HEK293 (cell line): ENCODE results near the gene INO80E.

Source experiments
- BCL11B ChIP-seq: fragments of 450-650 bp; formaldehyde crosslinking; IDR thresholded peaks from 2 replicates; pipeline ENCODE4 v1.5.1; 2016; ENCODE audit warnings: low read depth, missing biosample characterization, missing genetic modification characterization
- GLIS1 ChIP-seq: fragments of 450-650 bp; formaldehyde crosslinking; IDR thresholded peaks from 2 replicates; pipeline ENCODE4 v1.5.1; 2016; ENCODE audit warnings: missing biosample characterization, missing genetic modification characterization
- HIC1 ChIP-seq: fragments of 450-650 bp; formaldehyde crosslinking; IDR thresholded peaks from 2 replicates; pipeline ENCODE4 v1.5.1; 2016; ENCODE audit warnings: missing biosample characterization, missing genetic modification characterization
- KLF1 ChIP-seq: fragments of 450-650 bp; formaldehyde crosslinking; IDR thresholded peaks from 2 replicates; pipeline ENCODE4 v1.5.1; 2016; ENCODE audit warnings: missing biosample characterization, missing genetic modification characterization
- KLF10 ChIP-seq: fragments of 450-650 bp; IDR thresholded peaks from 2 replicates; pipeline ENCODE4 v1.5.1; 2018; ENCODE audit warnings: missing biosample characterization, mild to moderate bottlenecking, missing genetic modification characterization
- MEIS1 ChIP-seq: sonication (generic); formaldehyde crosslinking; IDR thresholded peaks from 2 replicates; pipeline ENCODE4 v1.8.1; 2022; ENCODE audit warnings: missing genetic modification reagents, mild to moderate bottlenecking, borderline replicate concordance
- WT1 ChIP-seq: fragments of 450-650 bp; formaldehyde crosslinking; IDR thresholded peaks from 2 replicates; pipeline ENCODE4 v1.5.1; 2016; ENCODE audit warnings: missing biosample characterization, missing genetic modification characterization
- YY1 ChIP-seq: fragments of 450-650 bp; formaldehyde crosslinking; IDR thresholded peaks from 2 replicates; pipeline ENCODE4 v1.5.1; 2018; ENCODE audit warnings: missing biosample characterization, missing genetic modification characterization
- ZBTB1 ChIP-seq: fragments of 450-650 bp; formaldehyde crosslinking; IDR thresholded peaks from 2 replicates; pipeline ENCODE4 v1.5.1; 2016; ENCODE audit warnings: missing biosample characterization, missing genetic modification characterization
- ZFP37 ChIP-seq: fragments of 450-650 bp; formaldehyde crosslinking; IDR thresholded peaks from 2 replicates; pipeline ENCODE4 v1.5.1; 2016; ENCODE audit warnings: missing biosample characterization, missing genetic modification characterization
- ZFP41 ChIP-seq: fragments of 450-650 bp; formaldehyde crosslinking; IDR thresholded peaks from 2 replicates; pipeline ENCODE4 v1.5.1; 2016; ENCODE audit warnings: missing biosample characterization, missing genetic modification characterization, borderline replicate concordance
- ZIC2 ChIP-seq: fragments of 450-650 bp; formaldehyde crosslinking; IDR thresholded peaks from 2 replicates; pipeline ENCODE4 v1.5.1; 2016; ENCODE audit warnings: missing biosample characterization, missing genetic modification characterization
- ZNF146 ChIP-seq: fragments of 450-650 bp; formaldehyde crosslinking; IDR thresholded peaks from 2 replicates; pipeline ENCODE4 v1.5.1; 2016; ENCODE audit warnings: missing biosample characterization, missing genetic modification characterization
- ZNF155 ChIP-seq: fragments of 450-650 bp; formaldehyde crosslinking; IDR thresholded peaks from 2 replicates; pipeline ENCODE4 v1.5.1; 2016; ENCODE audit warnings: missing biosample characterization, missing genetic modification characterization
- ZNF169 ChIP-seq: fragments of 450-650 bp; formaldehyde crosslinking; IDR thresholded peaks from 2 replicates; pipeline ENCODE4 v1.5.1; 2016; ENCODE audit warnings: missing biosample characterization, missing genetic modification characterization
- ZNF174 ChIP-seq: fragments of 450-650 bp; formaldehyde crosslinking; IDR thresholded peaks from 2 replicates; pipeline ENCODE4 v1.5.0; 2017; ENCODE audit warnings: missing biosample characterization, mild to moderate bottlenecking, missing genetic modification characterization
- ZNF18 ChIP-seq: fragments of 450-650 bp; formaldehyde crosslinking; IDR thresholded peaks from 2 replicates; pipeline ENCODE4 v1.5.1; 2016; ENCODE audit warnings: missing biosample characterization, missing genetic modification characterization
- ZNF211 ChIP-seq: fragments of 450-650 bp; formaldehyde crosslinking; IDR thresholded peaks from 2 replicates; pipeline ENCODE4 v1.5.1; 2016; ENCODE audit warnings: low read depth, missing biosample characterization, missing genetic modification characterization
- ZNF280C ChIP-seq: fragments of 450-650 bp; formaldehyde crosslinking; IDR thresholded peaks from 2 replicates; pipeline ENCODE4 v1.5.1; 2016; ENCODE audit warnings: missing biosample characterization, missing genetic modification characterization
- ZNF292 ChIP-seq: fragments of 450-650 bp; formaldehyde crosslinking; IDR thresholded peaks from 2 replicates; pipeline ENCODE4 v1.5.1; 2016; ENCODE audit warnings: low read depth, missing biosample characterization, missing genetic modification characterization, borderline replicate concordance
- ZNF302 ChIP-seq: fragments of 450-650 bp; formaldehyde crosslinking; IDR thresholded peaks from 2 replicates; pipeline ENCODE4 v1.5.1; 2016; ENCODE audit warnings: missing biosample characterization, missing genetic modification characterization, low read depth
- ZNF335 ChIP-seq: fragments of 450-650 bp; formaldehyde crosslinking; conservative IDR thresholded peaks from 2 replicates; pipeline ENCODE4 v1.5.1; 2016; ENCODE audit warnings: missing biosample characterization, missing genetic modification characterization
- ZNF391 ChIP-seq: fragments of 450-650 bp; formaldehyde crosslinking; IDR thresholded peaks from 2 replicates; pipeline ENCODE4 v1.5.1; 2016; ENCODE audit warnings: low read depth, missing biosample characterization, missing genetic modification characterization, borderline replicate concordance
- ZNF433 ChIP-seq: fragments of 450-650 bp; formaldehyde crosslinking; IDR thresholded peaks from 2 replicates; pipeline ENCODE4 v1.5.1; 2016; ENCODE audit warnings: missing biosample characterization, missing genetic modification characterization, low read depth
- ZNF521 ChIP-seq: fragments of 450-650 bp; formaldehyde crosslinking; IDR thresholded peaks from 2 replicates; pipeline ENCODE4 v1.5.1; 2017; ENCODE audit warnings: missing biosample characterization, mild to moderate bottlenecking, missing genetic modification characterization
- ZNF610 ChIP-seq: fragments of 450-650 bp; formaldehyde crosslinking; IDR thresholded peaks from 2 replicates; pipeline ENCODE4 v1.5.1; 2016; ENCODE audit warnings: missing biosample characterization, missing genetic modification characterization, borderline replicate concordance
- ZNF704 ChIP-seq: fragments of 450-650 bp; formaldehyde crosslinking; IDR thresholded peaks from 2 replicates; pipeline ENCODE4 v1.5.1; 2016; ENCODE audit warnings: missing biosample characterization, missing genetic modification characterization
- ZXDB ChIP-seq: fragments of 450-650 bp; formaldehyde crosslinking; IDR thresholded peaks from 2 replicates; pipeline ENCODE4 v1.5.1; 2016; ENCODE audit warnings: missing biosample characterization, missing genetic modification characterization
- TF ChIP-seq, protein P1 (sequence below): fragments of 450-650 bp; IDR thresholded peaks from 2 replicates; pipeline ENCODE4 v1.5.1; 2018; ENCODE audit warnings: missing biosample characterization, mild to moderate bottlenecking, missing genetic modification characterization
- TF ChIP-seq, protein P2 (sequence below): fragments of 450-650 bp; formaldehyde crosslinking; IDR thresholded peaks from 2 replicates; pipeline ENCODE4 v1.5.1; 2016; ENCODE audit warnings: missing biosample characterization, missing genetic modification characterization

The INO80E gene

GRCh38 chr16:29961479-29962343 is 34.3 kb upstream of the INO80E start, which contains the start of gene TMEM219 (continued):
- TF ChIP-seq ZNF174 (tag by site-specific recombination) (no peak), ZNF146 (tag by site-specific recombination) (0 out of 2 replicates have a peak, but pooled peaks have one; percentile 5), ZNF335 (tag by site-specific recombination) (peak; percentile 73), ZFP37 (tag by site-specific recombination) (no peak), BCL11B (no peak), ZNF169 (tag by site-specific recombination) (no peak), ZNF155 (tag by site-specific recombination) (no peak), ZNF610 (tag by site-specific recombination) (peak; percentile 23; the same call in 1 of the 2 replicates), ZNF433 (no peak), GLIS1 (tag by site-specific recombination) (peak; percentile 74; the same call in 1 of the 2 replicates), ZNF292 (tag by site-specific recombination) (no peak), HIC1 (tag by site-specific recombination) (no peak), ZIC2 (tag by site-specific recombination) (no peak), ZNF391 (tag by site-specific recombination) (no peak), MEIS1 (CRISPR knock-in tag) (no peak), ZNF704 (tag by site-specific recombination) (no peak), ZFP41 (no peak), KLF1 (tag by site-specific recombination) (peak; percentile 78), WT1 (tag by site-specific recombination) (no peak), YY1 (no peak), KLF10 (tag by site-specific recombination) (peak; percentile 88), ZXDB (tag by site-specific recombination) (peak; percentile 37), ZNF211 (tag by site-specific recombination) (no peak), ZNF302 (tag by site-specific recombination) (no peak), ZNF18 (tag by site-specific recombination) (no peak; the same call in 1 of the 2 replicates), ZBTB1 (tag by site-specific recombination) (no peak), ZNF280C (tag by site-specific recombination) (no peak), ZNF521 (tag by site-specific recombination) (no peak)
- TF ChIP-seq, protein P1, sequence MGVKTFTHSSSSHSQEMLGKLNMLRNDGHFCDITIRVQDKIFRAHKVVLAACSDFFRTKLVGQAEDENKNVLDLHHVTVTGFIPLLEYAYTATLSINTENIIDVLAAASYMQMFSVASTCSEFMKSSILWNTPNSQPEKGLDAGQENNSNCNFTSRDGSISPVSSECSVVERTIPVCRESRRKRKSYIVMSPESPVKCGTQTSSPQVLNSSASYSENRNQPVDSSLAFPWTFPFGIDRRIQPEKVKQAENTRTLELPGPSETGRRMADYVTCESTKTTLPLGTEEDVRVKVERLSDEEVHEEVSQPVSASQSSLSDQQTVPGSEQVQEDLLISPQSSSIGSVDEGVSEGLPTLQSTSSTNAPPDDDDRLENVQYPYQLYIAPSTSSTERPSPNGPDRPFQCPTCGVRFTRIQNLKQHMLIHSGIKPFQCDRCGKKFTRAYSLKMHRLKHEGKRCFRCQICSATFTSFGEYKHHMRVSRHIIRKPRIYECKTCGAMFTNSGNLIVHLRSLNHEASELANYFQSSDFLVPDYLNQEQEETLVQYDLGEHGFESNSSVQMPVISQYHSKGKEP: no peak
- TF ChIP-seq, protein P2, sequence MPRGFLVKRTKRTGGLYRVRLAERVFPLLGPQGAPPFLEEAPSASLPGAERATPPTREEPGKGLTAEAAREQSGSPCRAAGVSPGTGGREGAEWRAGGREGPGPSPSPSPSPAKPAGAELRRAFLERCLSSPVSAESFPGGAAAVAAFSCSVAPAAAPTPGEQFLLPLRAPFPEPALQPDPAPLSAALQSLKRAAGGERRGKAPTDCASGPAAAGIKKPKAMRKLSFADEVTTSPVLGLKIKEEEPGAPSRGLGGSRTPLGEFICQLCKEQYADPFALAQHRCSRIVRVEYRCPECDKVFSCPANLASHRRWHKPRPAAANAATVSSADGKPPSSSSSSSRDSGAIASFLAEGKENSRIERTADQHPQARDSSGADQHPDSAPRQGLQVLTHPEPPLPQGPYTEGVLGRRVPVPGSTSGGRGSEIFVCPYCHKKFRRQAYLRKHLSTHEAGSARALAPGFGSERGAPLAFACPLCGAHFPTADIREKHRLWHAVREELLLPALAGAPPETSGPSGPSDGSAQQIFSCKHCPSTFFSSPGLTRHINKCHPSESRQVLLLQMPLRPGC (tag by site-specific recombination): no peak
